Measurements from ENCODE around the gene PSMD5.

- no peak for TF ChIP-seq CTCF (IDR thresholded peaks at IDR 0.05)
- no peak for TF ChIP-seq POLR2A (IDR thresholded peaks at IDR 0.05)
Observed at GRCh38 chr9:120866651-120867050, 23.9 kb upstream of the PSMD5 start.
